Fibroblast of lung (primary cell): ENCODE measurements around the gene RER1. TPM values are rescaled to one million over a fixed set of nuclear protein-coding genes. Genes with fewer than 3 reads are reported as not detected.

Experiments used
- DNase-seq, 2 donors: peaks; one replicate each; pipeline versions ENCODE4 v3.0.0 to v3.0.0-alpha.2; 2010; ENCODE audit warnings: low read depth in 2 of 2
- H2AFZ ChIP-seq: 2 replicates; pipeline ENCODE4 v1.5.1; 2012; ENCODE audit warnings: low read length, control low read depth, inconsistent platforms
- H3K27ac ChIP-seq: 2 replicates; pipeline ENCODE4 v1.5.1; 2011; ENCODE audit warnings: low read length, control low read depth; ENCODE audit not compliant: insufficient read depth
- H3K27me3 ChIP-seq: 2 replicates; pipeline ENCODE4 v1.5.1; 2011; ENCODE audit warnings: mild to moderate bottlenecking, low read length; ENCODE audit not compliant: control insufficient read depth, insufficient read depth
- H3K36me3 ChIP-seq: 2 replicates; pipeline ENCODE4 v1.5.1; 2011; ENCODE audit warnings: low read length; ENCODE audit not compliant: control insufficient read depth, insufficient read depth
- H3K4me1 ChIP-seq: 2 replicates; pipeline ENCODE4 v1.5.1; 2011; ENCODE audit warnings: low read length; ENCODE audit not compliant: control insufficient read depth, insufficient read depth; ENCODE audit errors: extremely low read depth
- H3K4me2 ChIP-seq: 2 replicates; pipeline ENCODE4 v1.5.1; 2011; ENCODE audit warnings: low read length, control low read depth; ENCODE audit not compliant: insufficient read depth; ENCODE audit errors: extremely low read depth
- H3K4me3 ChIP-seq, 4 experiments: fragments of 200-600 bp in 1 of 4; sonication (generic) in 1 of 4; replicated peaks in 1 of 4; 2 replicates each; pipeline ENCODE4 v1.5.1; 2011 to 2016; ENCODE audit warnings: low read length in 4 of 4, low read depth in 3 of 4, mild to moderate bottlenecking in 3 of 4, control low read depth in 2 of 4, inconsistent platforms in 1 of 4, mixed read lengths in 1 of 4; ENCODE audit not compliant: insufficient read depth in 1 of 4; ENCODE audit errors: control extremely low read depth in 1 of 4
- H3K79me2 ChIP-seq: 2 replicates; pipeline ENCODE4 v1.5.1; 2012; ENCODE audit warnings: mild to moderate bottlenecking, low read length, inconsistent platforms; ENCODE audit not compliant: control insufficient read depth, insufficient read depth
- H3K9ac ChIP-seq: 2 replicates; pipeline ENCODE4 v1.5.1; 2011; ENCODE audit warnings: mild to moderate bottlenecking, low read length, control low read depth; ENCODE audit not compliant: insufficient read depth
- H3K9me3 ChIP-seq: 2 replicates; pipeline ENCODE4 v1.5.1; 2012; ENCODE audit warnings: low read depth, low read length; ENCODE audit not compliant: control insufficient read depth, insufficient read depth
- H4K20me1 ChIP-seq: 2 replicates; pipeline ENCODE4 v1.5.1; 2011; ENCODE audit warnings: low read length; ENCODE audit not compliant: control insufficient read depth, insufficient read depth; ENCODE audit errors: extremely low read depth
- EZH2 ChIP-seq: IDR thresholded peaks from 2 replicates; pipeline ENCODE4 v1.5.1; 2012; ENCODE audit warnings: low read length, control low read depth, mild to moderate bottlenecking; ENCODE audit errors: missing control alignments
- polyA plus RNA-seq, 2 donors: library from polyadenylated mRNA; depleted of rRNA in 1 of 2; stranded (reverse) in 1 of 2; unstranded in 1 of 2; fragments of >200 nt; gene quantifications; 2 replicates each; pipeline ENCODE4 v1.2.1, GENCODE V29; 2011 to 2012; ENCODE audit warnings: missing spikeins in 1 of 2
- total RNA-seq: library from RNA; depleted of rRNA; stranded (reverse); fragments of >200 nt; gene quantifications from 2 replicates; pipeline ENCODE4 v1.2.1, GENCODE V29; 2014
- TF ChIP-seq, protein P1 (sequence below), 2 donors: IDR thresholded peaks in 1 of 2; conservative IDR thresholded peaks in 1 of 2; 1 replicate in 1 of 2; 2 replicates in 1 of 2; pipeline ENCODE4 v1.5.1; 2011 to 2012; ENCODE audit warnings: low read length in 2 of 2, control low read depth in 1 of 2, inconsistent platforms in 1 of 2, low read depth in 1 of 2, mild to moderate bottlenecking in 1 of 2

RER1 gene
- total and polyA plus RNA-seq, 2 donors (not counting 1 experiment from before 2014, with no cell fraction given), result 76.1 to 271 TPM

DNA sequence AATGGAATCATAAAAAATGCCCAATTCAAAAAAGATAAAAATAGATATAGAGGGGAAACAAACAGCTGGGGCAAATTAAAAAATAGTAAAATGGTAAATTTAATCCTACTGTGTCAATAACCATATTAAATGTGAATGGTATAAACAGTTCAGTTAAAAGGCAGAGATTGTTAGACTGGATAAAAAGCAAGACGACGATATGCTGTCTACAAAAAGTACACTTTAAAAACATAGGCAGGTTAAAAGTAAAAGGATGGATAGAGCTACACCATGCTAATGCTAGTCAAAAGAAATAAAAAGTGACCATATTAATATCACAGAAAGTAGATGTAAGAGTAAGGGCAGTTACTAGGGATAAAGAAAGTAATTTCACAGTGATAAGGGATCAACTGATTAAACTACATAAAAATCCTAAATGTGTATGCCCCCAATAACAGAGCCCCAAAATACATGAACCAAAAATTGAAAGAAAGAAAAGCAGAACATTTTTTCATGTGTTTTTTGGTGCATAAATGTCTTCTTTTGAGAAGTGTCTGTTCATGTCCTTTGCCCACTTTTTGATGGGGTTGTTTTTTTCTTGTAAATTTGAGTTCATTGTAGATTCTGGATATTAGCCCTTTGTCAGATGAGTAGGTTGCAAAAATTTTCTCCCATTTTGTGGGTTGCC, 27.7 kb upstream of the RER1 start:
- Histone ChIP-seq H3K4me3 (no peak overlapping the region), H4K20me1 (no peaks in the 10 kb centered on the region), H3K27me3 (no peaks in the 10 kb centered on the region), H3K9me3 (no peaks in the 10 kb centered on the region), H3K4me2 (no peak overlapping the region), H3K36me3 (no peaks in the 10 kb centered on the region), H2AFZ (no peak overlapping the region), H3K27ac (no peak overlapping the region), H3K79me2 (no peaks in the 10 kb centered on the region), H3K9ac (no peak overlapping the region), H3K4me1 (no peaks in the 10 kb centered on the region)
- DNase-seq, result no peak
- TF ChIP-seq, protein P1, sequence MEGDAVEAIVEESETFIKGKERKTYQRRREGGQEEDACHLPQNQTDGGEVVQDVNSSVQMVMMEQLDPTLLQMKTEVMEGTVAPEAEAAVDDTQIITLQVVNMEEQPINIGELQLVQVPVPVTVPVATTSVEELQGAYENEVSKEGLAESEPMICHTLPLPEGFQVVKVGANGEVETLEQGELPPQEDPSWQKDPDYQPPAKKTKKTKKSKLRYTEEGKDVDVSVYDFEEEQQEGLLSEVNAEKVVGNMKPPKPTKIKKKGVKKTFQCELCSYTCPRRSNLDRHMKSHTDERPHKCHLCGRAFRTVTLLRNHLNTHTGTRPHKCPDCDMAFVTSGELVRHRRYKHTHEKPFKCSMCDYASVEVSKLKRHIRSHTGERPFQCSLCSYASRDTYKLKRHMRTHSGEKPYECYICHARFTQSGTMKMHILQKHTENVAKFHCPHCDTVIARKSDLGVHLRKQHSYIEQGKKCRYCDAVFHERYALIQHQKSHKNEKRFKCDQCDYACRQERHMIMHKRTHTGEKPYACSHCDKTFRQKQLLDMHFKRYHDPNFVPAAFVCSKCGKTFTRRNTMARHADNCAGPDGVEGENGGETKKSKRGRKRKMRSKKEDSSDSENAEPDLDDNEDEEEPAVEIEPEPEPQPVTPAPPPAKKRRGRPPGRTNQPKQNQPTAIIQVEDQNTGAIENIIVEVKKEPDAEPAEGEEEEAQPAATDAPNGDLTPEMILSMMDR (conservative IDR thresholded peaks at IDR 0.05 in 1 of 2, IDR thresholded peaks at IDR 0.05 in 1 of 2; ENCODE audit: low read depth in 1 of 2, low read length in 2 of 2), result no peak
- no peak for TF ChIP-seq EZH2

DNA sequence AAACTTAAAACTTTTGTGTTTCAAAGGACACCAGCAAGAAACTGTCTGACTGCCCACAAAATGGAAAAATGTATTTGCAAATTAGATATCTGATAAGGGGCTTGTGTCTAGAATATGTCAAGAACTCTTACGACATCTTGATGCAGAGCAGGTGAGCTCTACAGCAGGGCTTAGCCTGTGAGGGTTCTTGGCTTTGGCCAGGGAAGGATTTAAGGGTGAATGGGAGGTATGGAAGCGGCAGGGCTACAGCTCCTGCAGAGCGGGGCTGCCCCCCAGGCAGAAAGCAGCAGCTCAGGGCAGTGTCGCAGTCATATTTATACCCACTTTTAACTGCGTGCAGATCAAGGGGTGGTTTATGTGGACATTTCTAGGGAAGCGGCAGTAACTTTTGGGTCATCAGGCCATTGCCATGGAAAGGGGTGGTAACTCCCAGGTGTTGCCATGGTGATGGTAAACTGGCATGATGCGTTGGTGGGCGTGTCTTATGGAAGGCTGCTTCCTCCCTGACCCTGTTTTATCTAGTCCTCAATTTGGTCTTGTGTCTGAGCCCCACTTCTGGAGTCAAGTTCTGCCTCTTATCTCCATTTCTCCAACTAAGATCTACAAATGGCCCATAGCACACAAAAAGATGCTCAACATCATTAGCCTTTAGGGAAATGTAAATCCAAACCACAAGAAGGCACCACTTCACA, 23.4 kb upstream of the RER1 start:
- Histone ChIP-seq H3K4me1 (no peaks in the 10 kb centered on the region), H4K20me1 (no peaks in the 10 kb centered on the region), H3K27ac (no peak overlapping the region), H3K4me3 (no peak overlapping the region), H3K36me3 (no peaks in the 10 kb centered on the region), H3K79me2 (no peaks in the 10 kb centered on the region), H3K27me3 (no peaks in the 10 kb centered on the region), H3K9ac (no peak overlapping the region), H2AFZ (no peak overlapping the region), H3K4me2 (no peak overlapping the region), H3K9me3 (no peaks in the 10 kb centered on the region)
- TF ChIP-seq, protein P1 (conservative IDR thresholded peaks at IDR 0.05 in 1 of 2, IDR thresholded peaks at IDR 0.05 in 1 of 2; ENCODE audit: low read depth in 1 of 2, low read length in 2 of 2), result no peak
- no peak for TF ChIP-seq EZH2
- no peak for DNase-seq

DNA sequence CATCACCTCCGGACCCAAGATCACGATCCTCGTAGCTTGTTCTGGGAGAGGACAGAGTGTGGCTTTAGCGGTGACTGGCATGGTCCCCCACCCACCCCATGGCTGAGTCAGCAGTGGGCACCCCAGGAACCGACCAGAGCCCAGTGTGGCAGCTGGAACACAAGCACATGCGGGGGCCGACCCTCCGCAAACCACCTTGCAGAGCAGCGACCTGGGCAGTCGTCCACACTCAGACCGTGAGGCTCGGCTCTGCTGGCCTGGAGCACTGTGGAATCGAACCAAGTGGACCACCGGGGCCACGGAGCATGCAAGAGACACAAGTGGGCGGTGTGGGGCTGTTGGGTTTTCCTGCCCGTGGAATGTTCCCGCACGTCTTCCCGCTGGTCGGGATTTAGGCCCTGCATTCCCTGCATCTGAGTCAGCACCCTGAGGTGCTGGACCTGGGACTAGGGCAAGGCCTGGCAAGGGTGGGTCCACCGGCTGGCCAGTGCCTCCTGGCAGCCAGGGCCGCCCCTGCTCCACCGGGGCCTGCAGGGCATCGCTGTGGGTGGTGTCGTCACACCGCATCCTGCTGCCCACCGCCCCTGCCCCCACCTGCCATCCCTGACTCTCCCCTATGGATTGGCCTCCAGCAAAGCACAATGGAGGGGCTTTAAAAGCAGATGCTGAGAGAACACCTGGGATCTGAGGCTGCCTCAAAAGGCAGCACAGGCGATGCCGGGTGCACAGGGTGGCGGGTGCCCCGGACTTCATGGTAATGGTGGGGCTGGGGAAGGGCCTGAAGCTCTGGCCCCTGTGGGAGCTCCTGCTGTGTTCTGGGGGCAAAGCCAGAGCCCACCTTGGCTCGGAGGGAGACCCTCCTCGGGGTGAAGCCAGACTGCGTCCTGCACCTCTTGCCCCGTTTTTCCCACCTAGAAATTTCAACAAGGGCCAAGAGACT, 18.8 kb upstream of the RER1 start:
- Histone ChIP-seq H3K27ac (no peak overlapping the region), H4K20me1 (no peaks in the 10 kb centered on the region), H3K9me3 (no peaks in the 10 kb centered on the region), H3K27me3 (no peaks in the 10 kb centered on the region), H3K9ac (no peak overlapping the region), H3K4me1 (no peaks in the 10 kb centered on the region), H2AFZ (no peak overlapping the region), H3K4me3 (no peak overlapping the region), H3K36me3 (no peaks in the 10 kb centered on the region), H3K4me2 (no peak overlapping the region), H3K79me2 (no peaks in the 10 kb centered on the region)
- no peak for TF ChIP-seq EZH2
- TF ChIP-seq, protein P1 (conservative IDR thresholded peaks at IDR 0.05 in 1 of 2, IDR thresholded peaks at IDR 0.05 in 1 of 2; ENCODE audit: low read depth in 1 of 2, low read length in 2 of 2), result no peak
- peak in 1 of 2 donors; percentile 35 for DNase-seq
